Measurements from ENCODE around the gene NR1H2.
A peak's percentile ranks its signal among the peaks of the same experiment; 100 is the strongest.

NR1H2 gene

DNA sequence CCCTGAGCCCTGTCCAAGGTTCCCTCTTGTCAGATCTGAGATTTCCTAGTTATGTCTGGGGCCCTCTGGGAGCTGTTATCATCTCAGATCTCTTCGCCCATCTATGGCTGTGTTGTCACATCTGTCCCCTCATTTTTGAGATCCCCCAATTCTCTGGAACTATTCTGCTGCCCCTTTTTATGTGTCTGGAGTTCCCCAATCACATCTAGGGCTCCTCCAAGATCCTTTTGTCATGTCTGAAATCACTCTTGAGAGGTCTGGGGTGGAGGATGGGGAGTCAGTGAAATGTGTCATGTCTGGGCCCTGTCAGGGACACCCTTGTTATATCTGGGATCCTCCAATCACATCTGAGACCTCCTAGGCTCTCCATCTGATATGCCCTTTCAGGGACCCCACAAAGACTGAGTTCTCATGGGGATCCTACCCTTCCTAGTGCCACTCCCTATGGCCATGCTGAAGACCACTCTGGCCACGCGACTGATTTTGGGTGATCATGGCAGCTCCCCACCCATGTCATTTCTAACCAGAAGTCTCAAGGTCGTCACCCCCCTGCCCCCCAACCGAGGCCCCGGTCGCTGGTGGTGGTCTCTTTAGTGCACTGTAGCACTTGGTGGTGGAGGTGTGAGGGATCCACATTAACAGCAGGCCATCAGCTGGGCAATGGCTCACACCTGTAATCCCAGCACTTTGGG, 52.7 kb downstream of the NR1H2 start:
- H3K9me3 ChIP-seq (ENCODE audit: control insufficient read depth, insufficient read depth, low read length): no peaks in the 10 kb centered on the region
- no peak overlapping the region for H3K9ac ChIP-seq (ENCODE audit: low read depth, low read length)
- H3K27ac ChIP-seq (ENCODE audit: low read depth, low read length): no peak overlapping the region
- no peak overlapping the region for H3K4me3 ChIP-seq (ENCODE audit: low read depth, low read length)
- H3K36me3 ChIP-seq (ENCODE audit: control insufficient read depth, insufficient read depth, low read length): peaks cover 3% of the 10 kb centered on the region; the same call in 1 of the 2 replicates
- H3K4me1 ChIP-seq (ENCODE audit: control insufficient read depth, insufficient read depth, low read length): peaks cover 10% of the 10 kb centered on the region
- H3K27me3 ChIP-seq (ENCODE audit: control insufficient read depth, insufficient read depth, low read length): peaks cover 12% of the 10 kb centered on the region

DNA sequence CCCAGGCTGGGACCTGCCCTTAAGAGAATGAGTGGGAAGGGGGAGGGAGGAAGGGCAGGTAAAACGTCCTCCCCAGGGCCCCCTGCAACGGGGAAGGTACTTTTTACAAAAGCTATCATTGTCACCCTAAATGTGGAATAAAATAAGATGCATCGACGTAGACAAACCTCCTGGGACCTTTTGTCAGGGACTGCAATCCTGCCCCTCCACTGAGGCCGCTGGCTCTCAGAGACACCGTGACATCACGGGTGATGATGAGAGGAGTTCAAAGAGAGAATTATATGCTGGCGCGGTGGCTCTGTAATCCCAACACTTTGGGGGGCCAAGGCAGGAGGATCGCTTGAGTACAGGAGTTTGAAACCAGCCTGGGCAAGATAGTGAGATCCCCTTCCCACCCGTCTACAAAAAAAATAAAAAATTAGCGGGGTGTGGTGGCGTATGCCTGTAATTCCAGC, 54.7 kb downstream of the NR1H2 start:
- Histone ChIP-seq H3K27ac (ENCODE audit: low read depth, low read length) (no peak overlapping the region), H3K4me1 (ENCODE audit: control insufficient read depth, insufficient read depth, low read length) (peaks cover 10% of the 10 kb centered on the region), H3K9me3 (ENCODE audit: control insufficient read depth, insufficient read depth, low read length) (no peaks in the 10 kb centered on the region), H3K4me3 (ENCODE audit: low read depth, low read length) (peak overlapping the region; percentile 69), H3K27me3 (ENCODE audit: control insufficient read depth, insufficient read depth, low read length) (peaks cover 12% of the 10 kb centered on the region), H3K36me3 (ENCODE audit: control insufficient read depth, insufficient read depth, low read length) (no peaks in the 10 kb centered on the region), H3K9ac (ENCODE audit: low read depth, low read length) (no peak overlapping the region)

DNA sequence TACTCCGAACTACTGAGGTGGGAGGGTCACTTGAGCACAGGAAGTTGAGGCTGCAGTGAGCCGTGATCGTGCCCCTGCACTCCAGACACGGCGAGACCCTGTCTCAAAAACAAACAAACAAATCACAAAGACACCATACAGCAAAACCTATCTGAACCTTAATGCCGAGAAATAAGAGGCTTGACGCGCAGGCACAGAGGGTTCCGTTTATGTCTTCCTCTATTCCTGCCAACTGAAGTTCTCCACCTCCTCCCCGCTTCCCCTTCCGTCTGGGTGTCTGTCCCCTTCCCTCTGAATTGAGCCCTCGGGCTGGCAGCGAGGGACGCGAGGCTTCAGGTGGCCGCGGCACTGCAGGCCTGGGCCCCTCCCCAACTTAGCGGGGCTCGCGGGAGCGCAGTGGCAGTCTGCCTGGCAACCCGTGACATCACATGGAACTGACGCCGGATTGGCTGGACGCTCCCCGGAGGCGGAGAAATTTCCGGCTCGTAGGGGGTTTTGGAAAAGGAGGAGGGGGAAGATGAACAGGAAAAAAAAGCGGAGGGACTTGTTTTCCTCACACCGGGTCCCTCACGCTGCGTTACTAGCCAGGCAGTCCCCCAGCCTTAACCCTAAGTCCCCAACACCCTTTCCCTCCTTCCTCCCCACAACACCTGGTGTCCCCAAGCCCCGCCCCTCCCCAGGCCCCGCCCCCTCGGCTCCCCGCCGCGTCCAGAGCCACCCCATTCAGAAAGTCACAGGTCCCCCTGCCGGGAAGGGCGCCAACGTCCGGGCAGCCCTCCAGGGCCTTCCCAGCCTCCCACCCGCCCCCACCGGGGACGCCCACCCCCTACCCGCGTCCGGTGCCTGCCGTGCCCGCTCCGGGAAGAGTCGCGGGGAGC, 55.3 kb downstream of the NR1H2 start:
- peak overlapping the region; percentile 22; the same call in 1 of the 2 replicates for H3K9ac ChIP-seq (ENCODE audit: low read depth, low read length)

DNA sequence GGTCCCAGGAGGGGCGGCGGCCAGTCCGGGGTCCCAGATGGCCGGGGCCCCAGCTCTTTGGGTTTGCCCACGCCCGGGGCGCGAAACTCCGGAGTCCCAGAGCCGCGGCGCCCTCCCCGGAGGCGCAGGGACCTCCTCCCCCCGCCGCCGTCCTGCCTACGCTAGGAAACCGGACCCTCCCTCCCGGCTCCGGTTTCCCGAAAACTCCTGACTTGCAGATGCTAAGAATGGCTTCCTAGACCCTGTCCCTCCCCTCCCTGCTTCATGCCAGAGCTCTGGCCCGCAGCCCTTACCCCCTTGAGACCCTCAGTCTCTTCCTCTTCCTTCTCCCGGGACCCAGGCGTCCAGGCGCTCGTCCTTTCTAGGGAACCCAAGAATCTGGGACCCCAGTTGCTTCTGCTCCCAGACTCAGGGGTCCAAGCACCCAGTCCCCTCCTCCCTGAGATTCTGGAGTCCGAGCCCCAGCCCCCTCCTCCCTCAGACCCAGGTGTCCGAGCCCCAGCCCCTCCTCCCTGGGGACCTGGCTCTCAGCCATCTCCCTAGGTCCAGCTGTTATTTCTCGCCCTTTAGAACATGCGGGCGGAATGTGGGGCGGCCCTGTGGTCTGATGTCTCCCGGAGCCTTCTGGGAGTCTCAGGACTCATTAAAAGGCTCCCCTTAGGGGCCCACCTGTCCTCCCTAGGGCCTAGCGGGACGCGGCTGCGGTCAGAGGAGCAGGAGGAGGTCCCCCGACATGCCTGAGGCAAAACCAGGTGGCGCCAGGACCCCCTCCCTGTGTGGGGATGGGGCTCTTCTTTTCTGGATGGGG, 56.2 kb downstream of the NR1H2 start, which contains the start of gene MYBPC2:
Gene MYBPC2 (plus strand): TSS at position 672 of the 808 bp plus-strand sequence. CDS start 62 bp downstream, at position 734.
- Histone ChIP-seq H3K27ac (ENCODE audit: low read depth, low read length) (peak within 1 kb of the TSS; percentile 86), H3K36me3 (ENCODE audit: control insufficient read depth, insufficient read depth, low read length) (no peaks in the 10 kb centered on the region), H3K4me3 (ENCODE audit: low read depth, low read length) (peak within 1 kb of the TSS; percentile 69), H3K9ac (ENCODE audit: low read depth, low read length) (peak within 1 kb of the TSS; percentile 22; the same call in 1 of the 2 replicates), H3K4me1 (ENCODE audit: control insufficient read depth, insufficient read depth, low read length) (peaks cover 10% of the 10 kb centered on the region), H3K27me3 (ENCODE audit: control insufficient read depth, insufficient read depth, low read length) (peaks cover 12% of the 10 kb centered on the region), H3K9me3 (ENCODE audit: control insufficient read depth, insufficient read depth, low read length) (no peaks in the 10 kb centered on the region)

More for the DNA sequence above, 55.3 kb downstream of the NR1H2 start:
- peak overlapping the region; percentile 69 for H3K4me3 ChIP-seq (ENCODE audit: low read depth, low read length)
- no peaks in the 10 kb centered on the region for H3K9me3 ChIP-seq (ENCODE audit: control insufficient read depth, insufficient read depth, low read length)
- peak overlapping the region; percentile 86 for H3K27ac ChIP-seq (ENCODE audit: low read depth, low read length)
- H3K36me3 ChIP-seq (ENCODE audit: control insufficient read depth, insufficient read depth, low read length): no peaks in the 10 kb centered on the region
- peaks cover 12% of the 10 kb centered on the region for H3K27me3 ChIP-seq (ENCODE audit: control insufficient read depth, insufficient read depth, low read length)
- peaks cover 10% of the 10 kb centered on the region for H3K4me1 ChIP-seq (ENCODE audit: control insufficient read depth, insufficient read depth, low read length)

Measured in HUES48 (cell line).